ENCODE results near the gene TCF19.

GRCh38 chr6:31144296-31144969 lies 14.0 kb upstream of the TCF19 start:
- TF ChIP-seq CTCF (IDR thresholded peaks at IDR 0.05), result no peak
- TF ChIP-seq EP300 (IDR thresholded peaks at IDR 0.05), result no peak

All from upper lobe of left lung (tissue), 4 donors.